CD14-positive monocyte (primary cell): ENCODE data around the gene TIMP1. TPM values are rescaled to one million over a fixed set of nuclear protein-coding genes. Genes with fewer than 3 reads are reported as not detected.
A peak's percentile ranks its signal among the peaks of the same experiment; 100 is the strongest.

Source experiments
- DNase-seq, 3 donors: peaks; one replicate each; pipeline ENCODE4 v3.0.0-alpha.2; 2011 to 2022
- H2AFZ ChIP-seq: 2 replicates; pipeline ENCODE4 v1.6.0; 2012; ENCODE audit warnings: mild to moderate bottlenecking, low read depth, low read length, inconsistent platforms; ENCODE audit not compliant: insufficient read depth, poor library complexity, severe bottlenecking
- H3K27ac ChIP-seq, 2 donors: 1 replicate in 1 of 2; 2 replicates in 1 of 2; pipeline ENCODE4 v1.5.1; 2012 to 2013; ENCODE audit warnings: low read length in 2 of 2, control low read depth in 1 of 2, inconsistent platforms in 1 of 2, low read depth in 1 of 2, mild to moderate bottlenecking in 1 of 2
- H3K27me3 ChIP-seq, 2 donors: one replicate each; pipeline versions ENCODE4 v1.6.0 to v1.6.1; 2011 to 2013; ENCODE audit warnings: low read length in 2 of 2; ENCODE audit not compliant: control insufficient read depth in 2 of 2, insufficient read depth in 2 of 2
- H3K36me3 ChIP-seq, 2 donors: replicated peaks in 1 of 2; 1 replicate in 1 of 2; 2 replicates in 1 of 2; pipeline versions ENCODE4 v1.5.1 to v1.6.1; 2012 to 2013; ENCODE audit warnings: low read length in 2 of 2, control low read depth in 1 of 2, inconsistent platforms in 1 of 2, mild to moderate bottlenecking in 1 of 2; ENCODE audit not compliant: insufficient read depth in 2 of 2, control insufficient read depth in 1 of 2
- H3K4me1 ChIP-seq, 2 donors: 1 replicate in 1 of 2; 2 replicates in 1 of 2; pipeline versions ENCODE4 v1.5.1 to v1.6.1; 2012 to 2013; ENCODE audit warnings: low read length in 2 of 2, control low read depth in 1 of 2, inconsistent platforms in 1 of 2, mild to moderate bottlenecking in 1 of 2, moderate library complexity in 1 of 2; ENCODE audit not compliant: insufficient read depth in 2 of 2, control insufficient read depth in 1 of 2
- H3K4me2 ChIP-seq: replicated peaks from 2 replicates; pipeline ENCODE3; 2012; ENCODE audit warnings: low read length, moderate library complexity, mild to moderate bottlenecking; ENCODE audit not compliant: poor library complexity, severe bottlenecking; ENCODE audit errors: extremely low read depth
- H3K4me3 ChIP-seq, 3 experiments: fragments of 200-600 bp in 1 of 3; sonication (generic) in 1 of 3; replicated peaks in 1 of 3; 1 replicate in 2 of 3; 2 replicates in 1 of 3; pipeline ENCODE4 v1.5.1; 2011 to 2013; ENCODE audit warnings: low read length in 3 of 3, mild to moderate bottlenecking in 3 of 3, control low read depth in 2 of 3, low read depth in 2 of 3, inconsistent platforms in 1 of 3, moderate library complexity in 1 of 3
- H3K79me2 ChIP-seq: 2 replicates; pipeline ENCODE4 v1.6.0; 2012; ENCODE audit warnings: mild to moderate bottlenecking, control low read depth, inconsistent platforms, low read length, moderate library complexity; ENCODE audit not compliant: insufficient read depth
- H3K9ac ChIP-seq: 2 replicates; pipeline ENCODE4 v1.6.0; 2017; ENCODE audit warnings: low read length, mild to moderate bottlenecking; ENCODE audit not compliant: insufficient read depth, poor library complexity, severe bottlenecking
- H3K9me3 ChIP-seq, 2 donors: replicated peaks in 1 of 2; 1 replicate in 1 of 2; 2 replicates in 1 of 2; pipeline versions ENCODE4 v1.5.1 to v1.6.1; 2012 to 2013; ENCODE audit warnings: low read length in 2 of 2, control low read depth in 1 of 2; ENCODE audit not compliant: control insufficient read depth in 1 of 2, insufficient read depth in 1 of 2
- H4K20me1 ChIP-seq: 2 replicates; pipeline ENCODE4 v1.6.0; 2012; ENCODE audit warnings: mild to moderate bottlenecking, low read length, control low read depth, moderate library complexity; ENCODE audit not compliant: insufficient read depth
- H3K27ac Mint-ChIP-seq, 7 donors: one replicate each; pipeline ENCODE4 v1.8.0; 2020; ENCODE audit warnings: mild to moderate bottlenecking in 7 of 7, mixed read lengths in 7 of 7, moderate library complexity in 6 of 7, inconsistent platforms in 2 of 7
- H3K27me3 Mint-ChIP-seq, 3 donors: one replicate each; pipeline ENCODE4 v1.8.0; 2021 to 2022; ENCODE audit warnings: low read depth in 3 of 3, mild to moderate bottlenecking in 3 of 3, mixed read lengths in 3 of 3, moderate library complexity in 3 of 3, inconsistent platforms in 1 of 3
- H3K36me3 Mint-ChIP-seq, 2 donors: one replicate each; pipeline ENCODE4 v1.8.0; 2020; ENCODE audit warnings: mixed read lengths in 2 of 2, inconsistent platforms in 1 of 2, mild to moderate bottlenecking in 1 of 2
- H3K4me1 Mint-ChIP-seq: one replicate; pipeline ENCODE4 v1.8.0; 2020; ENCODE audit warnings: mild to moderate bottlenecking, mixed read lengths
- H3K4me3 Mint-ChIP-seq, 2 donors: one replicate each; pipeline ENCODE4 v1.8.0; 2020; ENCODE audit warnings: mild to moderate bottlenecking in 2 of 2, mixed read lengths in 2 of 2, moderate library complexity in 1 of 2
- H3K9me3 Mint-ChIP-seq, 7 donors: one replicate each; pipeline ENCODE4 v1.8.0; 2020 to 2022; ENCODE audit warnings: mixed read lengths in 7 of 7, mild to moderate bottlenecking in 6 of 7, moderate library complexity in 6 of 7, inconsistent platforms in 2 of 7
- CTCF ChIP-seq: fragments of 200-600 bp; IDR thresholded peaks from one replicate; pipeline ENCODE4 v1.8.0; 2022; ENCODE audit warnings: antibody characterized with exemption, mild to moderate bottlenecking
- WGBS: methylation state at CpG from one replicate; pipeline ENCODE4 v1.1.5; 2013; ENCODE audit warnings: missing lambda C conversion rate; ENCODE audit not compliant: insufficient coverage; 5-methylcytosine and 5-hydroxymethylcytosine counted together
- intact Hi-C, 2 donors: fragments of 100-400 bp; cut with micrococcal nuclease; formaldehyde crosslinking; loops; one replicate each; pipeline versions ENCODE4 v1.15.0 to v1.15.1; 2023
- polyA plus RNA-seq, 3 donors: library from polyadenylated mRNA; depleted of rRNA in 1 of 3; unstranded in 2 of 3; stranded (reverse) in 1 of 3; fragments of 300-500 nt in 2 of 3; fragments of >200 nt in 1 of 3; fragmentation: Illumina TruSeq in 2 of 3; gene quantifications; 1 replicate in 2 of 3; 2 replicates in 1 of 3; pipeline ENCODE4 v1.2.3, GENCODE V29; 2012 to 2021

TIMP1 gene
- polyA plus RNA-seq, 3 donors, result 591 to 682 (median 632) TPM

DNA sequence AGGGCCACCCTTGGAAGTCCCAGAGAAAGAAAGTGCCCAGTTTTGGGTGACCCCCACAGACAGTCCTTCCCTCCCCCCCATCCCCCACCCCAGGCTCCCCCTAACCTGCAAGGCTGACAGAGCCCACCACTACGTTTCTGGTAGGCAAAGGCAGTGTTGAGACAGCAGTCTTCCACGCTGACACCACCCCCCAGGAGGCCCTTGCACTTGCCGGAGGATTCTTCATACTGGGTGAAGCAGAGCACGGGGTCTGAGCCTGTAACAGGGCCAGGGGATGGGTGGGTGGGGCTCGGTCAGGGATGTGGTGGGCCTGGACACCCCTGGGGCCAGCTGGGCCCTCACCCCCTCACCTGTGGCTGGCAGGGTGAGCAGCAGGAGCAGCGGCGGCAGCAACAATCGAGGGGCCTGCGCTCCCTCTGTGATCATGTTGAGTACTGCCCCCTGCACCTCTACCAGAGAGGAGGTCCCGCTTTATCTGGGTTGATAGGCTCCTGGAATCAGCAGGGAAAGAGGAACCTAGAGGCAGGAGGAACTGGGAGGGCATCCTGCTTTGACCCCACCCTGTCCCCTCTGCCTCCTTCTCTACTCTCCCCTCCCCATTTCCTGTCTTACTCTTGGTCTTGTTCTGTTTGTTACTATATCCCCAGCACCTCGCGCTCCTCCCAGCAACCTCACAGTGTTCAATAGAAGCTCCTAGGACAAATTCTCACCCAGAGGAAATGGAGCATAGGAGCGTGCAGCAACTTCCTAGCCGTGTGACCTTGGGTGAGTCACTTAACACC lies 47.4 kb downstream of the TIMP1 start, which contains the start of gene CFP:
TSS of gene CFP (minus strand) at position 512 of the 782 bp plus-strand sequence. CDS start at position 426, 86 bp downstream.
- H3K4me2 ChIP-seq, result peak within 1 kb of the TSS; percentile 75

More for the DNA sequence above, 47.4 kb downstream of the TIMP1 start, which contains the start of gene CFP:
- Mint-ChIP-seq H3K4me1 (peaks cover 60% of the 10 kb centered on the region), H3K27ac (peak within 1 kb of the TSS in 6 of 7 donors; percentile 90 to 97 (median 95)), H3K27me3 (peaks cover 0 to 3% (median 0%) of the 10 kb centered on the region in 3 donors), H3K9me3 (peaks cover 0 to 3% (median 0%) of the 10 kb centered on the region in 7 donors), H3K4me3 (peak within 1 kb of the TSS; percentile 82 to 92), H3K36me3 (peaks cover 35 to 42% of the 10 kb centered on the region in 2 donors)
- Histone ChIP-seq H3K36me3 (peaks cover 36 to 37% of the 10 kb centered on the region in 2 donors), H2AFZ (no peak within 1 kb of the TSS), H3K9ac (peak within 1 kb of the TSS; percentile 66), H3K4me1 (peaks cover 89 to 92% of the 10 kb centered on the region in 2 donors), H4K20me1 (peaks cover 37% of the 10 kb centered on the region), H3K27ac (peak within 1 kb of the TSS; percentile 88 to 96), H3K27me3 (no peaks in the 10 kb centered on the region), H3K79me2 (peaks cover 38% of the 10 kb centered on the region), H3K9me3 (no peaks in the 10 kb centered on the region), H3K4me3 (peak within 1 kb of the TSS; percentile 70 to 90 (median 79))
- intact Hi-C loops, result loop anchor here (5.0 kb wide), 3 partner anchors 42 to 52 kb away; partner anchors contain the start of gene TIMP1 (in 1 of the 2)
- WGBS, result 0% methylated on average over 1 of the region's 14 CpGs
- peak in 2 of 3 donors; percentile 50 to 52 for DNase-seq
- TF ChIP-seq CTCF, result no peak
